Hepatocyte (in vitro differentiated cells): ENCODE measurements around the gene BAX. TPM values are rescaled to one million over a fixed set of nuclear protein-coding genes. Genes with fewer than 3 reads are reported as not detected.
A peak's percentile ranks its signal among the peaks of the same experiment; 100 is the strongest.

Experiments used
- DNase-seq: peaks from one replicate; pipeline ENCODE4 v3.0.0-alpha.2; 2016; ENCODE audit warnings: low spot score
- H2AFZ ChIP-seq: fragments of 200-600 bp; sonication (generic); 2 replicates; pipeline ENCODE4 v1.6.0; 2016; ENCODE audit warnings: antibody characterized with exemption, mild to moderate bottlenecking
- H3K27ac ChIP-seq: fragments of 200-600 bp; sonication (generic); 2 replicates; pipeline ENCODE4 v1.5.1; 2016; ENCODE audit warnings: mild to moderate bottlenecking
- H3K27me3 ChIP-seq: fragments of 200-600 bp; sonication (generic); 2 replicates; pipeline ENCODE4 v1.6.1; 2016
- H3K36me3 ChIP-seq: fragments of 200-600 bp; sonication (generic); replicated peaks from 2 replicates; pipeline ENCODE4 v1.5.1; 2016; ENCODE audit warnings: low read depth; ENCODE audit not compliant: insufficient read depth
- H3K4me1 ChIP-seq: fragments of 200-600 bp; sonication (generic); 2 replicates; pipeline ENCODE4 v1.5.1; 2016; ENCODE audit warnings: mild to moderate bottlenecking, moderate library complexity; ENCODE audit not compliant: insufficient read depth
- H3K4me2 ChIP-seq: fragments of 200-600 bp; sonication (generic); 2 replicates; pipeline ENCODE4 v1.6.0; 2016
- H3K4me3 ChIP-seq: fragments of 200-600 bp; sonication (generic); 2 replicates; pipeline ENCODE4 v1.5.1; 2016; ENCODE audit warnings: mild to moderate bottlenecking
- H3K79me2 ChIP-seq: fragments of 200-600 bp; sonication (generic); 2 replicates; pipeline ENCODE4 v1.6.0; 2017; ENCODE audit warnings: mild to moderate bottlenecking
- H3K9me2 ChIP-seq: fragments of 200-600 bp; sonication (generic); replicated peaks from 2 replicates; pipeline ENCODE4 v1.6.0; 2017; ENCODE audit warnings: mild to moderate bottlenecking; ENCODE audit not compliant: insufficient read depth
- H3K9me3 ChIP-seq: fragments of 200-600 bp; sonication (generic); 2 replicates; pipeline ENCODE4 v1.5.1; 2016; ENCODE audit warnings: low read depth, mild to moderate bottlenecking
- H4K20me1 ChIP-seq: fragments of 200-600 bp; sonication (generic); 2 replicates; pipeline ENCODE4 v1.6.0; 2016; ENCODE audit warnings: mild to moderate bottlenecking; ENCODE audit not compliant: insufficient read depth, poor library complexity, severe bottlenecking
- CTCF ChIP-seq: fragments of 200-600 bp; sonication (generic); IDR thresholded peaks from 2 replicates; pipeline ENCODE4 v1.5.1; 2016; ENCODE audit warnings: antibody characterized with exemption, mild to moderate bottlenecking; ENCODE audit not compliant: poor library complexity
- EZH2 ChIP-seq: fragments of 200-600 bp; sonication (generic); IDR thresholded peaks from 2 replicates; pipeline ENCODE4 v1.6.1; 2016; ENCODE audit warnings: antibody characterized with exemption, mild to moderate bottlenecking, borderline replicate concordance
- EZH2phosphoT487 ChIP-seq: fragments of 200-600 bp; sonication (generic); IDR thresholded peaks from one replicate; pipeline ENCODE4 v1.6.1; 2018; ENCODE audit warnings: antibody characterized with exemption, mild to moderate bottlenecking, low read depth, moderate library complexity; ENCODE audit not compliant: unreplicated experiment, severe bottlenecking
- WGBS: methylation state at CpG from one replicate; pipeline ENCODE4 v1.1.6; 2016; ENCODE audit warnings: low lambda C conversion rate; ENCODE audit errors: missing lambda C conversion rate; 5-methylcytosine and 5-hydroxymethylcytosine counted together
- polyA plus RNA-seq: library from polyadenylated mRNA; unstranded; fragments of >200 nt; fragmentation: Nextera tagmentation; extraction: Ambion mirVana; gene quantifications from 2 replicates; pipeline ENCODE4 v1.2.1, GENCODE V29; 2016
- total RNA-seq: library from RNA; depleted of rRNA; stranded (reverse); fragments of >200 nt; gene quantifications from 2 replicates; pipeline ENCODE4 v1.2.3, GENCODE V29; 2014

The BAX gene
- total and polyA plus RNA-seq, 2 experiments from 2014 or later: 77.3 to 116 TPM

GRCh38 chr19:48969276-48970138 lies 14.8 kb downstream of the BAX start:
- peaks cover 4% of the 10 kb centered on the region for H3K4me1 ChIP-seq
- no peak for DNase-seq
- TF ChIP-seq EZH2: no peak
- H3K4me2 ChIP-seq: no peak overlapping the region
- H3K4me3 ChIP-seq: no peak overlapping the region
- H3K27ac ChIP-seq: no peak overlapping the region
- peaks cover 20% of the 10 kb centered on the region for H3K79me2 ChIP-seq
- H3K27me3 ChIP-seq: no peaks in the 10 kb centered on the region
- no peaks in the 10 kb centered on the region for H3K9me3 ChIP-seq
- H2AFZ ChIP-seq: no peak overlapping the region
- no peaks in the 10 kb centered on the region for H3K36me3 ChIP-seq
- H4K20me1 ChIP-seq: peaks cover 21% of the 10 kb centered on the region
- no peaks in the 10 kb centered on the region for H3K9me2 ChIP-seq
- WGBS: 96% methylated on average over 44 of the region's 45 CpGs

- Histone ChIP-seq H3K27ac (no peak overlapping the region), H3K4me2 (no peak overlapping the region), H3K4me1 (no peaks in the 10 kb centered on the region), H3K27me3 (no peaks in the 10 kb centered on the region), H3K9me3 (no peaks in the 10 kb centered on the region), H3K9me2 (no peaks in the 10 kb centered on the region), H3K79me2 (peaks cover 20% of the 10 kb centered on the region), H4K20me1 (peaks cover 21% of the 10 kb centered on the region), H3K36me3 (no peaks in the 10 kb centered on the region), H3K4me3 (no peak overlapping the region), H2AFZ (no peak overlapping the region)
- TF ChIP-seq EZH2phosphoT487: no peak
- WGBS: 93% methylated on average over 23 of the region's 23 CpGs
- DNase-seq: no peak
Measured at GRCh38 chr19:48970139-48970766, 15.6 kb downstream of the BAX start.

GRCh38 chr19:48970923-48971395 lies 16.3 kb downstream of the BAX start:
- H3K9me2 ChIP-seq: no peaks in the 10 kb centered on the region
- no peaks in the 10 kb centered on the region for H3K36me3 ChIP-seq
- WGBS: 28% methylated on average over 19 of the region's 19 CpGs
- H3K79me2 ChIP-seq: peaks cover 13% of the 10 kb centered on the region
- DNase-seq: peak; percentile 93
- H3K27ac ChIP-seq: no peak overlapping the region
- H4K20me1 ChIP-seq: peaks cover 14% of the 10 kb centered on the region
- H2AFZ ChIP-seq: no peak overlapping the region
- no peaks in the 10 kb centered on the region for H3K9me3 ChIP-seq
- no peak overlapping the region for H3K4me3 ChIP-seq
- no peaks in the 10 kb centered on the region for H3K27me3 ChIP-seq
- TF ChIP-seq EZH2 (no peak), CTCF (peak; percentile 92)
- H3K4me2 ChIP-seq: no peak overlapping the region
- no peaks in the 10 kb centered on the region for H3K4me1 ChIP-seq

GRCh38 chr19:48975947-48976847 lies 21.5 kb downstream of the BAX start:
- H2AFZ ChIP-seq: no peak overlapping the region
- no peaks in the 10 kb centered on the region for H3K9me2 ChIP-seq
- H3K27me3 ChIP-seq: no peaks in the 10 kb centered on the region
- no peaks in the 10 kb centered on the region for H3K79me2 ChIP-seq
- no peaks in the 10 kb centered on the region for H3K9me3 ChIP-seq
- DNase-seq: no peak
- H3K4me3 ChIP-seq: no peak overlapping the region
- no peaks in the 10 kb centered on the region for H3K36me3 ChIP-seq
- no peaks in the 10 kb centered on the region for H4K20me1 ChIP-seq
- no peak overlapping the region for H3K27ac ChIP-seq
- TF ChIP-seq EZH2: no peak
- no peak for TF ChIP-seq EZH2phosphoT487
- TF ChIP-seq CTCF: no peak
- H3K4me2 ChIP-seq: no peak overlapping the region
- 92% methylated on average over 13 of the region's 13 CpGs for whole genome bisulfite sequencing
- H3K4me1 ChIP-seq: no peaks in the 10 kb centered on the region
